A673 (cell line): ENCODE data around the gene FRMD6.
"Not testable (repeated sequence)": the region's sequence is repeated elsewhere in the genome, so short reads cannot be mapped to it uniquely, and the experiment has no call there.

ENCODE experiments used
- EZH2 ChIP-seq: fragments of 200-600 bp; sonication (generic); IDR thresholded peaks from 2 replicates; pipeline ENCODE4 v1.6.1; 2017; ENCODE audit warnings: borderline replicate concordance, low read depth, mild to moderate bottlenecking, mixed read lengths, antibody characterized with exemption, low read length; ENCODE audit not compliant: poor library complexity, severe bottlenecking
- TF ChIP-seq, protein P1 (sequence below): fragments of 300-800, 200-600 bp; sonication (generic); conservative IDR thresholded peaks from 2 replicates; pipeline ENCODE4 v1.5.1; 2017; ENCODE audit warnings: low read depth, mild to moderate bottlenecking, antibody characterized with exemption, low read length, moderate library complexity, mixed read lengths

DNA sequence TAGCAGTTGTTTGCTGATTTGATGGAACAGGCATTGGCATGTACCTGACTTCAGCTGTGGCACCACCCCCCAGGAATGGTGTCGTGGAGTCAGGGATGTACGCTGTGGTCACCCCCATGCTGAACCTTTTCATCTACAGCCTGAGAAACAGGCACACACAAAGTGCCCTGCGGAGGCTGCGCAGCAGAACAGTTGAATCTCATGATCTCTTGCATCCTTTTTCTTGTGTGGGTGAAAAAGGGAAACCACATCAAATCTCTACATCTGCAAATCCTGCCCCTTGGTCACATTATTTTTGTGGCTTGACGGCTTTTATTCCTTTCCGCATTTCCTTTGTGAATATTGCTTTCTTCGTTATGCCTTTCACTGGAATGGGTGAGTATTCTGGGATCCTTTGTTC lies 106.0 kb downstream of the FRMD6 start:
- TF ChIP-seq, protein P1, sequence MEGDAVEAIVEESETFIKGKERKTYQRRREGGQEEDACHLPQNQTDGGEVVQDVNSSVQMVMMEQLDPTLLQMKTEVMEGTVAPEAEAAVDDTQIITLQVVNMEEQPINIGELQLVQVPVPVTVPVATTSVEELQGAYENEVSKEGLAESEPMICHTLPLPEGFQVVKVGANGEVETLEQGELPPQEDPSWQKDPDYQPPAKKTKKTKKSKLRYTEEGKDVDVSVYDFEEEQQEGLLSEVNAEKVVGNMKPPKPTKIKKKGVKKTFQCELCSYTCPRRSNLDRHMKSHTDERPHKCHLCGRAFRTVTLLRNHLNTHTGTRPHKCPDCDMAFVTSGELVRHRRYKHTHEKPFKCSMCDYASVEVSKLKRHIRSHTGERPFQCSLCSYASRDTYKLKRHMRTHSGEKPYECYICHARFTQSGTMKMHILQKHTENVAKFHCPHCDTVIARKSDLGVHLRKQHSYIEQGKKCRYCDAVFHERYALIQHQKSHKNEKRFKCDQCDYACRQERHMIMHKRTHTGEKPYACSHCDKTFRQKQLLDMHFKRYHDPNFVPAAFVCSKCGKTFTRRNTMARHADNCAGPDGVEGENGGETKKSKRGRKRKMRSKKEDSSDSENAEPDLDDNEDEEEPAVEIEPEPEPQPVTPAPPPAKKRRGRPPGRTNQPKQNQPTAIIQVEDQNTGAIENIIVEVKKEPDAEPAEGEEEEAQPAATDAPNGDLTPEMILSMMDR, result not testable (repeated sequence)
- TF ChIP-seq EZH2, result not testable (repeated sequence)
